GM21737 (cell line): Measurements from ENCODE around the gene LRRC1.

Source experiments
- ATAC-seq: cut with Tn5 transposase; IDR thresholded peaks from one replicate; pipeline ENCODE4 v1.9.1; 2021; ENCODE audit warnings: mild to moderate bottlenecking, moderate library complexity; ENCODE audit not compliant: unreplicated experiment

LRRC1 gene

GRCh38 chr6:53919881-53920360 lies 125.1 kb downstream of the LRRC1 start:
- no peak for ATAC-seq

GRCh38 chr6:53920881-53921280 lies 126.1 kb downstream of the LRRC1 start:
- ATAC-seq: no peak

GRCh38 chr6:53921639-53922038 lies 126.8 kb downstream of the LRRC1 start:
- no peak for ATAC-seq

- ATAC-seq: no peak
Measured at GRCh38 chr6:53922539-53922981, 127.8 kb downstream of the LRRC1 start.

GRCh38 chr6:53924277-53924676 lies 129.5 kb downstream of the LRRC1 start:
- ATAC-seq: no peak

GRCh38 chr6:53924821-53925422 lies 130.1 kb downstream of the LRRC1 start:
- no peak for ATAC-seq

DNA sequence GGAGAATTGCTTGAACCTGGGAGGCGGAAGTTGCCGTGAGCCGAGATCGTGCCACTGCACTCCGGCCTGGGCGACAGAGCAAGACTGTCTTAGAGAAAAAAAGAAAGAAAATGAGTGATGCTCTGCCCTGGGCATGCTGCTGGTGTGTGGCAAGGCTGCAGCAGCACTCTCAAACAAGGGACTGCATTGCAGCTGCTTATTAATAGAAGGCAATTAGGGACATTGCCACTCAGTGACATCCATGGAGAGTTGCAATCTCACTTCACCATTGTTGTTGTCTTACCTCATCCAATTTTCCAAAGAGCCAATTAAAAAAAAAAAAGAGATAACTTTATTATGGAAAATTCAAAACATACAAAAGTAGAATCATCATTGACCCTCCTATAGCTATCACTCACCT lies 131.1 kb downstream of the LRRC1 start:
- ATAC-seq: no peak

GRCh38 chr6:53926505-53926904 lies 131.7 kb downstream of the LRRC1 start:
- no peak for ATAC-seq

- ATAC-seq: no peak
Measured at GRCh38 chr6:53928641-53929040, 133.8 kb downstream of the LRRC1 start.

- ATAC-seq: no peak
Measured at GRCh38 chr6:53929041-53929820, 134.4 kb downstream of the LRRC1 start.

- no peak for ATAC-seq
Measured at GRCh38 chr6:53929821-53930120, 135.0 kb downstream of the LRRC1 start.

DNA sequence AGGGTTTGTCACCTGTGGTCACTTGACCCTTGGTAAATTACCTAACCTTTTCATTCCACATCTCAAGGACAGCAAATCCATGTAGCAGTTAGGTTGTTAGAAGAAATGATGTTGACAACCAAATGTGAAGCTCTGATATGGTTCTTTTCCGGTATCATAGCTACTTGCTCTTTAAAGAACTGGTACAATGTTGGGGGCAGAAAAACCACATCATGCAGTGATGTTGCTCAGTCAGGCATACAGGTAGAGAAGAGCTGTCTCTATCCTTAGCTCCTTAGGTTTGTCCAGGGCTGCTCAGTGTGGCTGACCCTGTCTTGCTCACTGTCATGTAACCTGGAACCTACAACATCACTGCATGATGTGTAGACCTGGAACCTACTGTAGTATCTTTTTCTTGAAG lies 135.5 kb downstream of the LRRC1 start:
- ATAC-seq: no peak

DNA sequence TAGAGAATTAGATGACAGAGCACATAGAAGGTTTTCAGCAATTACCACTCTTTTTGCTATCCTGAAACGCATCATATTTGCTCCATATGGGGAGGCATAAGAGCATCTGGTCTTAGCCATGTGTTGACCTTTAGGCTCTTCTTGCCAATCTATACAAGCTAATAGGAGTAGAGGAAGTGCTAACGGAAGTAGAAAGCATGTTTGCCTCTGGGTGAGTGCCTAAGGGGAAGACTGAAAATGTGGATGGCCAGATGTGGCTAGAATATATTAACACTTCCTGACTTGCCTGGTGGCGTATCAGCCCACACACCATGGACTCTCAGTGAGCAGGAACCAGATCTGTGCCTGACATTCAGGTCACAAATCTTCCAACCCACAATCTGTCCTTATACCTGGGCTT lies 136.3 kb downstream of the LRRC1 start:
- no peak for ATAC-seq

- no peak for ATAC-seq
Measured at GRCh38 chr6:53932516-53932915, 137.7 kb downstream of the LRRC1 start.

GRCh38 chr6:53934023-53934422 lies 139.2 kb downstream of the LRRC1 start:
- ATAC-seq: no peak

GRCh38 chr6:53937461-53937860 lies 142.7 kb downstream of the LRRC1 start:
- ATAC-seq: no peak

DNA sequence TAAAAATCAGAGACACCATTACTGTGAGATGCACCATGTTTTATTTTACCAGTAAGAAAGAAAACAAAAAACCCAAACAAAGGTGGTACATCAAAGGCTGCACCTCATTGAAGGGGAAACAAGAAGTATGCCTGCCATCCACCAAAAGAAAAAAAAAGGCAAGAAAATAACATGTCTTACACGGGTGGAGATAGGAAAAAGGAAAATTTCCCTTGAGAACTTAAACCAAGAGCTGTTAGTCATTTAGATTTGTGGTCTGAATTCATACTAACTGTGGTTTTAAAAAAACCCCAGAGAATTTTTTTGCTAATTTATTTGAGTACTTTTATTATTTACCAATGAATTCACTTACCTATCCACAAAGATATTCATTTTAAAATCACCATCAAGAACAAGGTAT lies 144.0 kb downstream of the LRRC1 start:
- no peak for ATAC-seq

DNA sequence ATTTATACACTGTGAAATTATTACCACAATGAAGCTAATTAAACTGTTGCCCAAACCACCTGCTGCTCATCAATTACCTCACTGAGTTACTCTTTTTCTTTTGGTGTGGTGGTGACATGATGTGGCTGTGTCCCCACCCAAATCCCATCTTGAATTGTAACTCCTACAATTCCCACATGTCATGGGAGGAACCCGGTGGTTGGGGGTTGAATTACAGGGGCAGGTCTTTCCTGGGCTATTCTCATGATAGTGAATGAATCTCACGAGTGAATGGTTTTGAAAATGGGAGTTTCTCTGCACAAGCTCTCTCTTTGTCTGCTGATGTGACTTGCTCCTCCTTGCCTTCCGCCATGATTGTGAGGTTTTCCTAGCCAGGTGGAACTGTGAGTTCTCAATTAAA lies 145.0 kb downstream of the LRRC1 start:
- ATAC-seq: no peak

DNA sequence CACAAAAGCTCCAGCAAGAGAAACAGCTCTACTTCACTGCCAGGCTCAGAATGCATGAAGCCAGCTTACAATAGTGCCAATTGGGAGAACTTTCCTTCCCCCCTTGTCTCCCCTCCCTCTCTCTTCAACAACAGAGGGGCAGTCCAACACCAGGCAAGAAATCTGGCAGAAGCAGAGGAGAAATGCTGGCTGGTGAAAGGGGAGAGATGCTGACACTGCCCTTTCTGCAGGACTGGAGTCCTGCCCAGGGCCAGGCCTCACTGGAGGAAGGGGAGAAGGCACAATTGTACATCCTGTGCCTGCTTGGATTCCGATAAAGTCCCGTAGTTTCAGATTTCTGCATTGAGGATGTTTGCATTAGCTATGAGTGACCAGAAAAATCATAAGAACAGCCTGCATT lies 148.6 kb downstream of the LRRC1 start:
- no peak for ATAC-seq

DNA sequence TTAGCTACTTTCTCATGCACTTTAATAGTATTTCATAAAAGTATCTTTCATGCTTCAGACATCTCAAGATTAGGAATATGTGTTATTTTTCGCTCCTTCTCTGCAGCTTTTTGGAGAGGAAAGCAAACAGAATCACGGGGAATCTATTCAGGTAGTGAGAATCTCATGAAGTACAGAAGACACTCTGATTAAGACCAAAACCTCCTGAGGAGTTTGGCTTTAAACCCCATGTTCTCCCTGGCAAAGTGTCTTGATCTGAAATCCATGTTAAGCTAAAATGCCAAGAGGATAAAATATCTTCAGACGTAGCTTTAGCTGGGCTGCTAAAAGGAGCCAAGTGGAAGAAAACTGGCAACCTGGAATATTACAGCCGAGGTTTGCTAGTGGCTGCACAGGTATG lies 149.3 kb downstream of the LRRC1 start:
- ATAC-seq: no peak

DNA sequence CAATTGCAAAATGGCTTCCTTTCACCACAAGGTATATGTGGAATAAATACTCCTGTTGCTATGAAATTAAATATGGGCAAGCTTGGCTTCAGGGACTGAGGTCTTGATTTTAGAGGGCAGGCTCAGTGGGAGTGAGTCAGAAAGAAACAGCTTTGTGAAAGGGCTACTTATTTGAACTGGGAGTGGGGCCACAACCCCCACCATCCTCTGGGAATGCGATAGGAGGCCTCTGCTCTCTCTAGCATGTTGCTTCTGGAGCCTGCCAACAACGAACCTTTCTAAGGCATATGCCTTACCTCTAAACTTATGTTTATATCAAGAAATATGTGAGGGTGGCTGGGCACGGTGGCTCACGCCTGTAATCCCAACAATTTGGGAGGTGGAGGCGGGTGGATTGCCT lies 149.7 kb downstream of the LRRC1 start:
- no peak for ATAC-seq

- no peak for ATAC-seq
Measured at GRCh38 chr6:53945765-53946407, 151.1 kb downstream of the LRRC1 start.
